Choroid plexus epithelial cell (primary cell): Measurements from ENCODE around the gene MORC2.

Experiments
- DNase-seq: peaks from one replicate; pipeline ENCODE4 v3.0.0-alpha.2; 2010; ENCODE audit warnings: low read depth
- H3K4me3 ChIP-seq: 2 replicates; pipeline ENCODE4 v1.5.1; 2011; ENCODE audit warnings: low read depth, mild to moderate bottlenecking, control low read depth, low read length, moderate library complexity
- CTCF ChIP-seq: conservative IDR thresholded peaks from 2 replicates; pipeline ENCODE4 v1.5.1; 2011; ENCODE audit warnings: low read depth, mild to moderate bottlenecking, control low read depth, inconsistent platforms, low read length, moderate library complexity

MORC2 gene

GRCh38 chr22:30881361-30882183, 87.0 kb downstream of the MORC2 start:
- DNase-seq, result peak; percentile 14
- no peak for TF ChIP-seq CTCF
- H3K4me3 ChIP-seq, result no peak overlapping the region

- no peak for DNase-seq
- no peak overlapping the region for H3K4me3 ChIP-seq
- no peak for TF ChIP-seq CTCF
These were observed 87.7 kb downstream of the MORC2 start for GRCh38 chr22:30880847-30881246.

GRCh38 chr22:30880181-30880601, 88.4 kb downstream of the MORC2 start:
- TF ChIP-seq CTCF, result no peak
- H3K4me3 ChIP-seq, result no peak overlapping the region
- DNase-seq, result no peak

- no peak for TF ChIP-seq CTCF
- DNase-seq, result no peak
- H3K4me3 ChIP-seq, result no peak overlapping the region
These were observed 89.2 kb downstream of the MORC2 start for GRCh38 chr22:30879415-30879797.

- TF ChIP-seq CTCF, result no peak
- no peak overlapping the region for H3K4me3 ChIP-seq
- peak; percentile 12 for DNase-seq
These were observed 89.8 kb downstream of the MORC2 start for GRCh38 chr22:30878516-30879414.

- TF ChIP-seq CTCF, result no peak
- H3K4me3 ChIP-seq, result no peak overlapping the region
- DNase-seq, result no peak
These were observed 90.7 kb downstream of the MORC2 start for GRCh38 chr22:30877662-30878515.
